PC-9 (cell line): ENCODE data around the gene C10orf105.

Experiments
- CTCF ChIP-seq: fragments of 200-600 bp; sonication (generic); conservative IDR thresholded peaks from 2 replicates; pipeline ENCODE4 v1.6.1; 2017; ENCODE audit warnings: mixed run types, antibody characterized with exemption, mild to moderate bottlenecking, moderate library complexity
- EZH2 ChIP-seq: fragments of 200-600 bp; sonication (generic); IDR thresholded peaks from 2 replicates; pipeline ENCODE4 v1.8.0; 2017; ENCODE audit warnings: antibody characterized with exemption, low read depth

GRCh38 chr10:71690094-71690720 is 29.4 kb downstream of the C10orf105 start:
- no peak for TF ChIP-seq CTCF
- TF ChIP-seq EZH2: no peak
